Endothelial cell of umbilical vein (primary cell): Measurements from ENCODE around the gene RAB36. TPM values are rescaled to one million over a fixed set of nuclear protein-coding genes. Genes with fewer than 3 reads are reported as not detected.

Experiments
- BruUV-seq: library from RNA; stranded (reverse); fragments of 400-500 nt; replicated peaks from 2 replicates; lab custom pipeline; 2021; lab: Mats Ljungman, UMichigan
- CTCF ChIA-PET: fragments of 300-600, 350-600 bp; sonication (Branson Sonifier 250); formaldehyde crosslinking; loops from one replicate; lab custom pipeline; 2021; ENCODE audit warnings: antibody characterized with exemption, inconsistent platforms; lab: Charles Lee
- POLR2A ChIA-PET: fragments of 300-600, 350-600 bp; sonication (Branson Sonifier 250); formaldehyde crosslinking; loops from one replicate; lab custom pipeline; 2021; ENCODE audit warnings: antibody characterized with exemption, inconsistent platforms; lab: Charles Lee
- DNase-seq: peaks from one replicate; pipeline ENCODE4 v3.0.0-alpha.2; 2011; ENCODE audit warnings: low read depth, low spot score
- FAIRE-seq: peaks from 2 replicates; lab custom pipeline; 2011; peaks lifted over from hg19 to GRCh38; lab: Jason Lieb, UNC
- H2AFZ ChIP-seq: 2 replicates; pipeline ENCODE4 v1.6.0; 2012; ENCODE audit warnings: low read depth, low read length, control low read depth, inconsistent platforms
- H3K27ac ChIP-seq: 2 replicates; pipeline ENCODE4 v1.5.1; 2011; ENCODE audit warnings: low read depth, mild to moderate bottlenecking, control low read depth, low read length, moderate library complexity; ENCODE audit not compliant: insufficient read depth
- H3K27me3 ChIP-seq, 2 experiments: 2 replicates each; pipeline versions ENCODE4 v1.6.0 to v1.6.1; 2011; ENCODE audit warnings: low read length in 2 of 2, mixed read lengths in 1 of 2; ENCODE audit not compliant: control insufficient read depth in 2 of 2, insufficient read depth in 2 of 2
- H3K36me3 ChIP-seq, 2 experiments: 2 replicates in 1 of 2; 3 replicates in 1 of 2; pipeline ENCODE4 v1.5.1; 2011; ENCODE audit warnings: low read length in 2 of 2, mild to moderate bottlenecking in 1 of 2, moderate library complexity in 1 of 2; ENCODE audit not compliant: control insufficient read depth in 2 of 2, insufficient read depth in 2 of 2; ENCODE audit errors: extremely low read depth in 1 of 2
- H3K4me1 ChIP-seq: 3 replicates; pipeline ENCODE4 v1.5.1; 2011; ENCODE audit warnings: mild to moderate bottlenecking, low read length; ENCODE audit not compliant: control insufficient read depth, insufficient read depth; ENCODE audit errors: extremely low read depth
- H3K4me2 ChIP-seq: 2 replicates; pipeline ENCODE4 v1.6.1; 2011; ENCODE audit warnings: low read length, control low read depth, mixed read lengths; ENCODE audit not compliant: insufficient read depth
- H3K4me3 ChIP-seq, 3 experiments: fragments of 200-600 bp in 1 of 3; sonication (generic), shearing (Covaris generic) in 1 of 3; replicated peaks in 1 of 3; 2 replicates each; pipeline ENCODE4 v1.5.1; 2011 to 2016; ENCODE audit warnings: control low read depth in 3 of 3, low read length in 3 of 3, mild to moderate bottlenecking in 2 of 3, inconsistent platforms in 1 of 3, low read depth in 1 of 3, moderate library complexity in 1 of 3; ENCODE audit not compliant: insufficient read depth in 1 of 3
- H3K79me2 ChIP-seq: 2 replicates; pipeline ENCODE4 v1.6.0; 2012; ENCODE audit warnings: low read length, inconsistent platforms; ENCODE audit not compliant: control insufficient read depth, insufficient read depth
- H3K9ac ChIP-seq: replicated peaks from 2 replicates; pipeline ENCODE3; 2011; ENCODE audit warnings: low read length, control low read depth; ENCODE audit not compliant: insufficient read depth; ENCODE audit errors: extremely low read depth
- H3K9me1 ChIP-seq: replicated peaks from 3 replicates; pipeline ENCODE4 v1.6.0; 2011; ENCODE audit warnings: mild to moderate bottlenecking, low read length; ENCODE audit not compliant: control insufficient read depth, insufficient read depth; ENCODE audit errors: extremely low read depth
- H3K9me3 ChIP-seq: replicated peaks from 2 replicates; pipeline ENCODE4 v1.5.1; 2012; ENCODE audit warnings: low read length, inconsistent platforms; ENCODE audit not compliant: control insufficient read depth, insufficient read depth
- H4K20me1 ChIP-seq: replicated peaks from 2 replicates; pipeline ENCODE3; 2011; ENCODE audit warnings: mild to moderate bottlenecking, low read length; ENCODE audit not compliant: control insufficient read depth, insufficient read depth; ENCODE audit errors: extremely low read depth
- CTCF ChIP-seq, 2 donors: IDR thresholded peaks; 1 replicate in 1 of 2; 2 replicates in 1 of 2; pipeline ENCODE4 v1.5.1; 2011; ENCODE audit warnings: low read length in 2 of 2, mild to moderate bottlenecking in 2 of 2, moderate library complexity in 2 of 2, control low read depth in 1 of 2, inconsistent platforms in 1 of 2, low read depth in 1 of 2; ENCODE audit not compliant: insufficient read depth in 1 of 2; ENCODE audit errors: extremely low read depth in 1 of 2
- EZH2 ChIP-seq: IDR thresholded peaks from 2 replicates; pipeline ENCODE4 v1.6.1; 2012; ENCODE audit warnings: borderline replicate concordance, low read depth, mild to moderate bottlenecking, moderate library complexity, low read length, inconsistent platforms; ENCODE audit not compliant: severe bottlenecking
- FOS ChIP-seq: IDR thresholded peaks from 2 replicates; pipeline ENCODE4 v1.6.1; 2011; ENCODE audit warnings: mild to moderate bottlenecking, low read length, moderate library complexity, borderline replicate concordance; ENCODE audit not compliant: insufficient read depth
- GATA2 ChIP-seq: IDR thresholded peaks from 2 replicates; pipeline ENCODE4 v1.7.0; 2011; ENCODE audit warnings: low read depth, mild to moderate bottlenecking, moderate library complexity, mixed read lengths, low read length; ENCODE audit not compliant: insufficient read length, insufficient read depth
- JUN ChIP-seq: IDR thresholded peaks from 2 replicates; pipeline ENCODE4 v1.6.1; 2011; ENCODE audit warnings: borderline replicate concordance, low read depth; ENCODE audit not compliant: insufficient read length, insufficient read depth
- MAX ChIP-seq: IDR thresholded peaks from 2 replicates; pipeline ENCODE4 v1.6.1; 2011; ENCODE audit not compliant: insufficient read depth, insufficient read length
- MYC ChIP-seq: IDR thresholded peaks from one replicate; pipeline ENCODE4 v1.6.1; 2011; ENCODE audit warnings: mild to moderate bottlenecking, low read depth, low read length
- POLR2A ChIP-seq: IDR thresholded peaks from 2 replicates; pipeline ENCODE4 v1.6.1; 2012; ENCODE audit warnings: low read depth, mild to moderate bottlenecking, control low read depth, low read length
- POLR2AphosphoS5 ChIP-seq: IDR thresholded peaks from 2 replicates; pipeline ENCODE4 v1.6.1; 2012; ENCODE audit warnings: low read depth, mild to moderate bottlenecking, control low read depth, low read length, moderate library complexity; ENCODE audit not compliant: insufficient read depth
- dilution Hi-C: fragments of 300-500 bp; cut with MboI; formaldehyde crosslinking; loops from one replicate; pipeline ENCODE4 v1.15.0; 2019; ENCODE audit warnings: low sequenced_read_pairs; ENCODE audit not compliant: extremely low pct_ligation_motif_present
- intact Hi-C: fragments of 100-400 bp; cut with micrococcal nuclease; formaldehyde crosslinking; loops from one replicate; pipeline ENCODE4 v1.10.0; 2022
- polyA plus RNA-seq, 4 experiments: library from polyadenylated mRNA; depleted of rRNA in 3 of 4; stranded (reverse) in 3 of 4; unstranded in 1 of 4; fragments of >200 nt; gene quantifications; 2 replicates each; pipeline versions ENCODE4 v1.2.1 to v1.2.3, GENCODE V29; 2011 to 2012; ENCODE audit warnings: missing spikeins in 1 of 4
- total RNA-seq: library from RNA; stranded (reverse); gene quantifications from 2 replicates; pipeline ENCODE4 v1.2.3, GENCODE V29; 2021

RAB36 gene
- total and polyA plus RNA-seq, 2 donors (not counting 3 experiments of a cell fraction or from before 2014, with no cell fraction given), result 2.7 to 3.1 TPM

GRCh38 chr22:23192133-23192532 is 46.9 kb downstream of the RAB36 start:
- Histone ChIP-seq H2AFZ (no peak overlapping the region), H3K36me3 (peaks cover 6 to 7% of the 10 kb centered on the region in 2 experiments), H3K79me2 (peaks cover 95% of the 10 kb centered on the region), H3K9me1 (no peaks in the 10 kb centered on the region), H3K27ac (no peak overlapping the region), H3K4me2 (no peak overlapping the region), H3K4me3 (no peak overlapping the region), H4K20me1 (peaks cover 13% of the 10 kb centered on the region), H3K9ac (no peak overlapping the region), H3K9me3 (no peaks in the 10 kb centered on the region), H3K4me1 (peaks cover 19% of the 10 kb centered on the region), H3K27me3 (no peaks in the 10 kb centered on the region)
- BruUV-seq, result no TSS peak
- ChIA-PET POLR2A (no interaction called here), CTCF (interaction anchor here (0.8 kb wide), 1 partner anchor 90 kb away, joined by 3 read pairs; no protein-coding TSS in a partner anchor)
- DNase-seq, result no peak
- intact Hi-C loops, result no loop called here
- FAIRE-seq, result no peak
- dilution Hi-C loops, result no loop called here
- TF ChIP-seq FOS (no peak), MYC (no peak), POLR2AphosphoS5 (no peak), EZH2 (no peak), POLR2A (no peak), MAX (no peak), GATA2 (no peak), JUN (no peak), CTCF (IDR thresholded peaks at IDR 0.05; ENCODE audit: extremely low read depth in 1 of 2, insufficient read depth in 1 of 2, low read depth in 1 of 2, low read length in 2 of 2) (no peak)
